Osteocyte (in vitro differentiated cells): Measurements from ENCODE around the gene RPTOR. TPM values are rescaled to one million over a fixed set of nuclear protein-coding genes. Genes with fewer than 3 reads are reported as not detected.
"Not testable (repeated sequence)": the region's sequence is repeated elsewhere in the genome, so short reads cannot be mapped to it uniquely, and the experiment has no call there.

Source experiments
- DNase-seq: peaks from one replicate; pipeline ENCODE4 v3.0.0; 2021; ENCODE audit warnings: mixed read lengths; ENCODE audit not compliant: unreplicated experiment; ENCODE audit errors: extremely low spot score
- H3K27ac Mint-ChIP-seq: one replicate; pipeline ENCODE4 v1.8.0; 2021; ENCODE audit warnings: mild to moderate bottlenecking, mixed read lengths; ENCODE audit not compliant: unreplicated experiment
- H3K27me3 Mint-ChIP-seq: one replicate; pipeline ENCODE4 v1.8.0; 2021; ENCODE audit warnings: mixed read lengths; ENCODE audit not compliant: unreplicated experiment
- H3K36me3 Mint-ChIP-seq: one replicate; pipeline ENCODE4 v1.8.0; 2021; ENCODE audit warnings: mixed read lengths; ENCODE audit not compliant: unreplicated experiment
- H3K4me1 Mint-ChIP-seq: one replicate; pipeline ENCODE4 v1.8.0; 2021; ENCODE audit warnings: mixed read lengths; ENCODE audit not compliant: unreplicated experiment
- H3K4me3 Mint-ChIP-seq: one replicate; pipeline ENCODE4 v1.8.0; 2021; ENCODE audit warnings: mild to moderate bottlenecking, moderate library complexity, mixed read lengths; ENCODE audit not compliant: unreplicated experiment
- H3K9me3 Mint-ChIP-seq: one replicate; pipeline ENCODE4 v1.8.0; 2021; ENCODE audit warnings: mixed read lengths; ENCODE audit not compliant: unreplicated experiment
- total RNA-seq: library from RNA; stranded (reverse); gene quantifications from 2 replicates; pipeline ENCODE4 v1.2.1, GENCODE V29; 2021
- TF ChIP-seq, protein P1 (sequence below): fragments of 200-600 bp; sonication (generic); IDR thresholded peaks from 2 replicates; pipeline ENCODE4 v1.5.0; 2021; ENCODE audit warnings: antibody characterized with exemption, mild to moderate bottlenecking, moderate library complexity

Gene RPTOR
- total RNA-seq, 1 donor from 2014 or later, result 36.0 TPM

DNA sequence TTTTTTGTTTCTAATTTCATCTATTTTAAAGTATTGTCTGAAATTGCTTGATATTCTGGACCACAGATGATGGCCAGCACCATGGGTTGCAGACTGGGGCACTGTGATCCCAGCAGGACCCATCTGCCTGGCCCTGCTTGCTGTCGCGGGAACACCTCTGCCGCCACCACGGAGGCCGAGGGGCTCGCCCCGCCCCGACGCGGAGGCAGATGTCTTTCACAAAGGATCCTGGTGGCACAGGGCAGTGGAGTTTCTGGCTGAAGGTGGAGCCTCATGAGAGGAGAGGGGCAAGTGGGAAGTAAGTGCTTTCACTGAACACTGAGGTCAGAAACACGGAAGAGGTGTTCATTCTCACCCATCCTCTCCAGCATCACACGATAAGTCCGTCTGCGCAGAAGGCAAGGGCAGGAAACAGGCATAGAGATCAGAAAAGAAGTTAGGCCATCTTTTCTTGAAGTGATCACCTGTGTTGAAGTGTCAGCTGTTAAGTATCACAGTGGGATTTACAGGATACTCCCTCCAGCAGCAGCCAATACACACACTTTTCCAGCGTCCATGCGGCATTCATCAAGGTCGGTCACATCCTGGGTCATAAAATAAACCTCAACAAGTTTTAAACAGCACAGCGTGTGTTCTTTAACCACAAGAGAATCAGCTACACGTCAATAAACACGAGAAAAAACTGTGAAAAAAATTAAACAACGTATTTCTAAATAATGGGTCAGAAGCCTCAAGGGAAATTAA lies 194.5 kb downstream of the RPTOR start:
- Mint-ChIP-seq H3K4me3 (no peak overlapping the region), H3K9me3 (no peaks in the 10 kb centered on the region), H3K27ac (no peak overlapping the region), H3K36me3 (peaks cover 27% of the 10 kb centered on the region), H3K27me3 (no peaks in the 10 kb centered on the region), H3K4me1 (no peaks in the 10 kb centered on the region)
- TF ChIP-seq, protein P1, sequence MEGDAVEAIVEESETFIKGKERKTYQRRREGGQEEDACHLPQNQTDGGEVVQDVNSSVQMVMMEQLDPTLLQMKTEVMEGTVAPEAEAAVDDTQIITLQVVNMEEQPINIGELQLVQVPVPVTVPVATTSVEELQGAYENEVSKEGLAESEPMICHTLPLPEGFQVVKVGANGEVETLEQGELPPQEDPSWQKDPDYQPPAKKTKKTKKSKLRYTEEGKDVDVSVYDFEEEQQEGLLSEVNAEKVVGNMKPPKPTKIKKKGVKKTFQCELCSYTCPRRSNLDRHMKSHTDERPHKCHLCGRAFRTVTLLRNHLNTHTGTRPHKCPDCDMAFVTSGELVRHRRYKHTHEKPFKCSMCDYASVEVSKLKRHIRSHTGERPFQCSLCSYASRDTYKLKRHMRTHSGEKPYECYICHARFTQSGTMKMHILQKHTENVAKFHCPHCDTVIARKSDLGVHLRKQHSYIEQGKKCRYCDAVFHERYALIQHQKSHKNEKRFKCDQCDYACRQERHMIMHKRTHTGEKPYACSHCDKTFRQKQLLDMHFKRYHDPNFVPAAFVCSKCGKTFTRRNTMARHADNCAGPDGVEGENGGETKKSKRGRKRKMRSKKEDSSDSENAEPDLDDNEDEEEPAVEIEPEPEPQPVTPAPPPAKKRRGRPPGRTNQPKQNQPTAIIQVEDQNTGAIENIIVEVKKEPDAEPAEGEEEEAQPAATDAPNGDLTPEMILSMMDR, result no peak
- no peak for DNase-seq

DNA sequence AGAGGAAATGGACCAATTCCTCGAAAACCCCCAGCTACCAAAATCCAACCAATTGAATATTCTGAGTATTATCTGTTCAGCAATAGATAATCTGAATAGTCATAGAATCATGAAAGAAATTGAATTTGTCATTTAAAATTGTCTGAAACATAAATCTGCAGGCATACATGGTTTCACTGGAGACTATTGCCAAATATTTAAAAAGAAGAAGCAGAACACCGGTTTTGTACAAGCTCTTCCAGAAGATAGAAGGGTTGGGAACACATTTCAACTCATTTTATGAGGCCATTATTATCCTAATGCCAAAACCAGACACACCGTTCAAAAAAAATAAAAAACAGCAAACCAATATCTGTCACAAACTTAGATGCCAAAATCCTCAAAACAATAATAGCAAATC lies 195.5 kb downstream of the RPTOR start:
- peaks cover 22% of the 10 kb centered on the region for H3K36me3 Mint-ChIP-seq
- DNase-seq, result no peak
- TF ChIP-seq, protein P1, result no peak
- no peaks in the 10 kb centered on the region for H3K27me3 Mint-ChIP-seq
- no peaks in the 10 kb centered on the region for H3K4me1 Mint-ChIP-seq
- no peak overlapping the region for H3K4me3 Mint-ChIP-seq
- H3K27ac Mint-ChIP-seq, result no peak overlapping the region
- no peaks in the 10 kb centered on the region for H3K9me3 Mint-ChIP-seq

DNA sequence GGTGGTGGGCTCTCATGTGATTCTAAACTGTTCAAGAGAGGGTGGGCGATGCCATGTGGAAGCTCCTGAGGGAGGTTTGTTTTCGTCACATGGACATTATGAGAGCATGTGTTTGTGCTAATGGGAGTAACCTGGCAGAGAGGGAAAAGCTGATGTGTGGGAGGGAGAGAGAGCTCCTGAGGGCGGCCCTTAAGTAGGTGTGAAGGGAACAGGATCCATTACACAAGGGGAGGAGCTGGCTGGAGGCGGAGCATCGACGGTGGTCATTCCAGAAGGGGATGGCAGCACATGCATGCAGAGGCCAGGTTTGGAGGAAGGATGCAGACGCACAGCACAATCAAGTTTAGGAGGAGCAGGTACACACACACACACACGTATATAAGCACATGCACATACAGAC lies 197.5 kb downstream of the RPTOR start:
- Mint-ChIP-seq H3K27me3 (no peaks in the 10 kb centered on the region), H3K4me3 (no peak overlapping the region), H3K36me3 (peaks cover 16% of the 10 kb centered on the region), H3K4me1 (no peaks in the 10 kb centered on the region), H3K27ac (no peak overlapping the region), H3K9me3 (no peaks in the 10 kb centered on the region)
- TF ChIP-seq, protein P1, result no peak
- no peak for DNase-seq

DNA sequence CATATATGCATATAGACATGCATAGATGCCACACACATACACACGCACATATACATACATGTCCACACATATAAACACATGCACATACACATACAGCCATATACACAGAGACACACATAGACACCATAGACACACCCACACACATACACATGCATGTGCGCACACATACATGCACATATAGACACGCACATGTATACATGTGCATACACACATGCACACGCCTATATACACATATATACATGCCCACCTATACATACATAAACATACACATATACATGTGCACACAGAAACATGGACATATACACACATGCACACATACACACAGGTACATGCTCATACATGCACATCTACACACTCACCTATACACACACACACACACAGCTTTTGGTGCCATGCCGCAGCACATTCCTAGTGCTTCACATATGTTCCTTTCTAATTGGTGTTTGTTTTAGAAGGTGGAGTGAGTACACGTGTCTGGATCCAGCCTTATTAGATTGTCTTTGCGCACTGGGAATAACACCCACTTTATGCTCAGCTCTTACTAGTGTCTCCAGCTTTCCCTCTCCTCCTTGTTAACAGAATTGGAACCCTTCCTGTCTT lies 198.0 kb downstream of the RPTOR start:
- no peaks in the 10 kb centered on the region for H3K9me3 Mint-ChIP-seq
- no peak overlapping the region for H3K27ac Mint-ChIP-seq
- TF ChIP-seq, protein P1, result no peak
- H3K4me3 Mint-ChIP-seq, result no peak overlapping the region
- no peaks in the 10 kb centered on the region for H3K4me1 Mint-ChIP-seq
- H3K36me3 Mint-ChIP-seq, result peaks cover 16% of the 10 kb centered on the region
- no peak for DNase-seq
- no peaks in the 10 kb centered on the region for H3K27me3 Mint-ChIP-seq

DNA sequence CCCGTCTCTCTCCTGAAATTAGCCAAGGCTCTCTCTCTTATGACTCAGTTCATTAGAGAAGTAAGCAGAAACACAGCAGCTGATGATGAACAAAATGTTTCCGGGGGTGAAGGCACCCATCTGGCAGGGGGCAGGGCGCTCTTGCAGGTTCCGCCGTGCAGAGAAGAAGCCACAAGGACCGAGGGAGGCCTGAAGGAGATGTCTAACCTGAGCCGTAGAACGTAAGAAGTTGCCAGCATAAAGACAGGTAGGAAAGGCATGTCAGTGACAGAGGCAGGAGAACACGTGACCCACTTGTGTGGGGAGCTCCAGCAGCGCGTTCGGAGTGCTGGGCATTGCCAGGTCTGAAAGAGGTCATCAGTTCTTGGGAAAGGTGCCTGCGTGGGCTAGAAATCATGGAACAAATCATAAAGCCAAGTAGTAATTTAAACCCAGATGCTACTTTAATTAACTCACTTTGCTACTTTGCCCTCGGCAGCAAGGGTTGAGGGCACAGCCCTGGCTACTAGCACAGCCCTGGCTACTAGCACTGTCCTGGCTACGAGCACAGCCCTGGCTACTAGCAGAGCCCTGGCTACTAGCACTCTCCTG lies 198.6 kb downstream of the RPTOR start:
- Mint-ChIP-seq H3K27ac (no peak overlapping the region), H3K4me1 (no peaks in the 10 kb centered on the region), H3K4me3 (no peak overlapping the region), H3K9me3 (no peaks in the 10 kb centered on the region), H3K27me3 (no peaks in the 10 kb centered on the region), H3K36me3 (peaks cover 16% of the 10 kb centered on the region)
- no peak for DNase-seq
- TF ChIP-seq, protein P1, result no peak

DNA sequence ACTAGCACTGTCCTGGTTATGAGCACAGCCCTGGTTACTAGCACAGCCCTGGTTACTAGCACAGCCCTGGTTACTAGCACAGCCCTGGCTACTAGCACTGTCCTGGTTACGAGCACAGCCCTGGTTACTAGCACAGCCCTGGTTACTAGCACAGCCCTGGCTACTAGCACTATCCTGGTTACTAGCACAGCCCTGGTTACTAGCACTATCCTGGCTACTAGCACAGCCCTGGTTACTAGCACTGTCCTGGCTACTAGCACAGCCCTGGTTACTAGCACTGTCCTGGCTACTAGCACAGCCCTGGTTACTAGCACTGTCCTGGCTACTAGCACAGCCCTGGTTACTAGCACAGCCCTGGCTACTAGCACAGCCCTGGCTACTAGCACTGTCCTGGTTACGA lies 199.3 kb downstream of the RPTOR start:
- not testable (repeated sequence) for H3K27me3 Mint-ChIP-seq, H3K4me1 Mint-ChIP-seq, DNase-seq, H3K27ac Mint-ChIP-seq, H3K4me3 Mint-ChIP-seq, H3K9me3 Mint-ChIP-seq
- H3K36me3 Mint-ChIP-seq, result peaks cover 16% of the 10 kb centered on the region

DNA sequence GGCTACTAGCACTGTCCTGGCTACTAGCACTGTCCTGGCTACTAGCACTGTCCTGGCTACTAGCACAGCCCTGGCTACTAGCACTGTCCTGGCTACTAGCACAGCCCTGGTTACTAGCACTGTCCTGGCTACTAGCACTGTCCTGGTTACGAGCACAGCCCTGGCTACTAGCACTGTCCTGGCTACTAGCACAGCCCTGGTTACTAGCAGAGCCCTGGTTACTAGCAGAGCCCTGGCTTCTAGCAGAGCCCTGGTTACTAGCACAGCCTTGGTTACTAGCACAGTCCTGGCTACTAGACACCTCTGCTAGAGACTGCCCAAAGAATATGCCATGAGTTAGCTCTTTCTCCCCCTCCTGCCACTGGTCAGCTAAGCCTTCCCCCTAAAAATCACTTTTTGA lies 200.1 kb downstream of the RPTOR start:
- not testable (repeated sequence) for H3K27me3 Mint-ChIP-seq, H3K36me3 Mint-ChIP-seq, H3K9me3 Mint-ChIP-seq, DNase-seq, H3K4me3 Mint-ChIP-seq, H3K27ac Mint-ChIP-seq, H3K4me1 Mint-ChIP-seq
